ENCODE data around the gene IGF1.

The IGF1 gene

GRCh38 chr12:102509123-102509626, 28.8 kb upstream of the IGF1 start:
- TF ChIP-seq CTCF (conservative IDR thresholded peaks at IDR 0.05) = no peak
- H3K27ac ChIP-seq = no peak overlapping the region

- TF ChIP-seq CTCF (conservative IDR thresholded peaks at IDR 0.05) = no peak
Measured at GRCh38 chr12:102508052-102508451, 27.7 kb upstream of the IGF1 start.

GRCh38 chr12:102507301-102507700, 26.9 kb upstream of the IGF1 start:
- H3K27ac ChIP-seq = no peak overlapping the region
- TF ChIP-seq CTCF (conservative IDR thresholded peaks at IDR 0.05) = no peak

More at GRCh38 chr12:102508052-102508451, 27.7 kb upstream of the IGF1 start:
- H3K27ac ChIP-seq = no peak overlapping the region

- peak overlapping the region; percentile 93 for H3K27ac ChIP-seq
Measured at GRCh38 chr12:102504871-102505270, 24.5 kb upstream of the IGF1 start.

GRCh38 chr12:102504280-102504679, 23.9 kb upstream of the IGF1 start:
- TF ChIP-seq CTCF (conservative IDR thresholded peaks at IDR 0.05) = no peak

More at GRCh38 chr12:102504871-102505270, 24.5 kb upstream of the IGF1 start:
- no peak for TF ChIP-seq CTCF (conservative IDR thresholded peaks at IDR 0.05)

GRCh38 chr12:102503831-102504230, 23.5 kb upstream of the IGF1 start:
- peak overlapping the region; percentile 93 for H3K27ac ChIP-seq
- TF ChIP-seq CTCF (conservative IDR thresholded peaks at IDR 0.05) = no peak

More at GRCh38 chr12:102504280-102504679, 23.9 kb upstream of the IGF1 start:
- H3K27ac ChIP-seq = peak overlapping the region; percentile 93

GRCh38 chr12:102503056-102503681, 22.8 kb upstream of the IGF1 start:
- H3K27ac ChIP-seq = peak overlapping the region; percentile 93
- no peak for TF ChIP-seq CTCF (conservative IDR thresholded peaks at IDR 0.05)
